ENCODE measurements around the gene THSD7A. TPM values are rescaled to one million over a fixed set of nuclear protein-coding genes. Genes with fewer than 3 reads are reported as not detected.

The THSD7A gene
- total and polyA plus RNA-seq, 7 donors, result 0.06 to 1.4 (median 0.21) TPM

DNA sequence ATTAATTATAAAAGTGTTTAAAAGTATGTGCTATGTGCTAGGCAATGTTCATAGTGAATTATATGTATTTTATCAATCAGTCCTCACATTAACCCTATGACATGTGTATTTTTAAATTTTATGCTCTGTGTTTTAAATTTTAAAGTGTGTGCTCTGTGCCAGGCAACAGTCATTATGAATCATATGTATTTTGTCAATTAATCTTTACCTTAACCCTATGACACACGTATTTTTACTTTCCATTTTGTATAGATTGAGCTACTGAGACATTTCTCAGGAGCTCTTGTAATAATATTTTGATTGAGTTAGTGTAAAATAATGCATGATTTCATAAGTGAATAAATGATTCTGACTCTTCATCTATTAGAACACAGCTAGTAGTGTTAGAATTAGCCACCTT is 117.8 kb downstream of the THSD7A start:
- Histone ChIP-seq H3K9me3 (no peaks in the 10 kb centered on the region), H3K36me3 (ENCODE audit: insufficient read depth in 1 of 2, low read depth in 1 of 2) (no peaks in the 10 kb centered on the region), H3K4me3 (no peak overlapping the region), H3K27ac (no peak overlapping the region), H3K27me3 (ENCODE audit: insufficient read depth in 3 of 3, low read length in 2 of 3) (no peaks in the 10 kb centered on the region), H3K4me1 (no peaks in the 10 kb centered on the region)
- TF ChIP-seq, protein P1, sequence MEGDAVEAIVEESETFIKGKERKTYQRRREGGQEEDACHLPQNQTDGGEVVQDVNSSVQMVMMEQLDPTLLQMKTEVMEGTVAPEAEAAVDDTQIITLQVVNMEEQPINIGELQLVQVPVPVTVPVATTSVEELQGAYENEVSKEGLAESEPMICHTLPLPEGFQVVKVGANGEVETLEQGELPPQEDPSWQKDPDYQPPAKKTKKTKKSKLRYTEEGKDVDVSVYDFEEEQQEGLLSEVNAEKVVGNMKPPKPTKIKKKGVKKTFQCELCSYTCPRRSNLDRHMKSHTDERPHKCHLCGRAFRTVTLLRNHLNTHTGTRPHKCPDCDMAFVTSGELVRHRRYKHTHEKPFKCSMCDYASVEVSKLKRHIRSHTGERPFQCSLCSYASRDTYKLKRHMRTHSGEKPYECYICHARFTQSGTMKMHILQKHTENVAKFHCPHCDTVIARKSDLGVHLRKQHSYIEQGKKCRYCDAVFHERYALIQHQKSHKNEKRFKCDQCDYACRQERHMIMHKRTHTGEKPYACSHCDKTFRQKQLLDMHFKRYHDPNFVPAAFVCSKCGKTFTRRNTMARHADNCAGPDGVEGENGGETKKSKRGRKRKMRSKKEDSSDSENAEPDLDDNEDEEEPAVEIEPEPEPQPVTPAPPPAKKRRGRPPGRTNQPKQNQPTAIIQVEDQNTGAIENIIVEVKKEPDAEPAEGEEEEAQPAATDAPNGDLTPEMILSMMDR (IDR thresholded peaks at IDR 0.05), result no peak
- 38 to 81% (median 73%) methylated on average over 1 of the region's 1 CpG for WGBS, 3 donors
- intact Hi-C loops (cut with DNase I), result no loop called here
- DNase-seq (no peak), ATAC-seq (no peak)

DNA sequence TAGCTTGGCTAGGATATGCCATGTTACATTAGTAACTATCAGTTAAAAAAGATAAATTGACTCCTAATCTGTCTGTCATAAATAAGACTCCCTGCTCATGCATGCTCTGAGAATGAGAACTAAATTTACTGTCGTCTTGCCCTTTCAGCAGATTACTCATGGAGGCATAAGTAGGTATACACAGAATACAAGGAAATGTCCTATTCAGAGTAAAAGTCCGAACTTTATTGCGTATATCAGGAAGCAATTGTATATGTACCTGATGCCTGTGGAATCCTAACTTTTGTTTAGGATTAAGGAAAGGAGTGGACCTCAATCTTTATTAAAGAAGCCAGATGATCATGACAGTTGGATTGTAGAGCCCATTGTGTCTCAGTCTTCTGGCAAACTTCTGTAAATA is 118.6 kb downstream of the THSD7A start:
- TF ChIP-seq, protein P1 (IDR thresholded peaks at IDR 0.05), result no peak
- Histone ChIP-seq H3K27me3 (ENCODE audit: insufficient read depth in 3 of 3, low read length in 2 of 3) (no peaks in the 10 kb centered on the region), H3K27ac (no peak overlapping the region), H3K4me3 (no peak overlapping the region), H3K9me3 (no peaks in the 10 kb centered on the region), H3K4me1 (no peaks in the 10 kb centered on the region), H3K36me3 (ENCODE audit: insufficient read depth in 1 of 2, low read depth in 1 of 2) (no peaks in the 10 kb centered on the region)
- ATAC-seq (no peak), DNase-seq (no peak)
- 54 to 70% (median 68%) methylated on average over 3 of the region's 3 CpGs for WGBS, 3 donors
- intact Hi-C loops (cut with DNase I), result no loop called here

DNA sequence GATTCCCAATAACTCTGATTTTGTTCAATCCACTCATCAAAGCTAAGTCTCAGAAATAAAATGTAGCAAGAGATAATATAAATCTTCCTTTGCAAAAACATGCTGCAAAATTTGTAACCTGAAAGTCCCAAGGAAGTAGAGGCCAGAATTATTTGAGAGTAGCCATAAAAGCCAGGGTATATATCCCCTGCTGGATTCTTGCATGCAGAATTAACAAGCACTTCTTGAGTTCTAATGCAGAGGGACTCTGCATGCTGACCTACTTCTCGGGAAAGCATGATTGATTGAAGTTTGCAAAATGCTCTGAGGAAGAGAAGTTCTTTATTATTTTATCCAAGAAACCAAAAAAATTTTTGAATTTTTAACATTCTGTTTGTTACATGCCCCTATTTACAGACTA is 121.6 kb downstream of the THSD7A start:
- H3K9me3 ChIP-seq, result no peaks in the 10 kb centered on the region
- no peak overlapping the region for H3K4me3 ChIP-seq
- TF ChIP-seq, protein P1 (IDR thresholded peaks at IDR 0.05), result no peak
- intact Hi-C loops (cut with DNase I), result no loop called here
- H3K27me3 ChIP-seq (ENCODE audit: insufficient read depth in 3 of 3, low read length in 2 of 3), result no peaks in the 10 kb centered on the region
- H3K4me1 ChIP-seq, result no peaks in the 10 kb centered on the region
- DNase-seq (no peak), ATAC-seq (no peak)
- H3K36me3 ChIP-seq (ENCODE audit: insufficient read depth in 1 of 2, low read depth in 1 of 2), result no peaks in the 10 kb centered on the region
- 69 to 73% (median 73%) methylated on average over 1 of the region's 1 CpG for WGBS, 3 donors
- H3K27ac ChIP-seq, result no peak overlapping the region

DNA sequence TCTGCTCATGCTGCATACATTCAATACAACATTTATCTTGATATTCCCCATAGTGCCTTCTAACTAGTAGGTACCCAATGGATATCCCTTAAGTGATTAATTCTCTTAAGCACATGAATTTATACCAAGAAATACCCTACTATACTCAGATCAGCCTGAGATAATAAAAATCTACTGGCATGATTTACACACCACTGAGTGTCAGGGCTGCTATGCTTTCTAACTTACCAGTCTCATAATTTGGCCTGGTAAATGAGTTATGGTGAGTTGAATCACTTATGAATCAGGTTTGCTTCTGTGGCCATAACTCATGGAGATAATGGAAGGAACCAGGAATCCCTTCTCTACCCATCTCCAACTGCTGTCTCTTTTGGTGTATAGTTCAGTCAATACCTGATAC is 122.8 kb downstream of the THSD7A start:
- Histone ChIP-seq H3K9me3 (no peaks in the 10 kb centered on the region), H3K4me1 (no peaks in the 10 kb centered on the region), H3K36me3 (ENCODE audit: insufficient read depth in 1 of 2, low read depth in 1 of 2) (no peaks in the 10 kb centered on the region), H3K27ac (no peak overlapping the region), H3K27me3 (ENCODE audit: insufficient read depth in 3 of 3, low read length in 2 of 3) (no peaks in the 10 kb centered on the region), H3K4me3 (no peak overlapping the region)
- TF ChIP-seq, protein P1 (IDR thresholded peaks at IDR 0.05), result no peak
- ATAC-seq (no peak), DNase-seq (no peak)
- intact Hi-C loops (cut with DNase I), result no loop called here

DNA sequence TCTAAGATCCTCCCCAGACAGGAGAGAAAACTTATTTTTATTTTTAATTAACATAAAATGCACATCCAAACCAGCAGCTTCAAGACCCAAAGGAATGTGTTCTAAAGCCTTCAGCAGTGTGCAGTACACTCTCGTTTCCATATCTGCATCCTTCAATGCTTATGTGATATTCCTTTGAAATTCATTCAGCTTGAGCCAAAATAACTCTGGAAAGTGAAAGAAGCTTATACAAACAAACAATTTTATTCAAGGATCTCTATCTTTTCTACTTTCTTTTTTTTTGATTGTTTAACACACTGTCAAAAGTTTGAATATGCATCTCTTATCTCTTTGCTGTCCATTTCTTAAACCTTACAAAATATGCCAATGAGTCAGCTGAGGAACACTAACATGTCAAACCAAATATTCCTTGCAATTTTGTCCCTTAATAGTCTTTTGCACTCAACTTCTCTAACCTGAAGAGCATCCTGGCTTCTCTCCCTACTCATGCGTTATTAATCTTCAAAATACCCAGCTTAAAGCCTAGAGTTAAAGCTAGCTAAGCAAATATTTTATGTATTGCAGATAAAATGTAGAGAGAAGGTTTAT is 124.3 kb downstream of the THSD7A start:
- Histone ChIP-seq H3K4me3 (no peak overlapping the region), H3K27me3 (ENCODE audit: insufficient read depth in 3 of 3, low read length in 2 of 3) (no peaks in the 10 kb centered on the region), H3K27ac (no peak overlapping the region), H3K9me3 (no peaks in the 10 kb centered on the region), H3K4me1 (no peaks in the 10 kb centered on the region), H3K36me3 (ENCODE audit: insufficient read depth in 1 of 2, low read depth in 1 of 2) (no peaks in the 10 kb centered on the region)
- ATAC-seq, result no peak
- 51 to 53% (median 52%) methylated on average over 2 of the region's 2 CpGs for WGBS, 3 donors
- intact Hi-C loops (cut with DNase I), result no loop called here
- TF ChIP-seq, protein P1 (IDR thresholded peaks at IDR 0.05), result no peak
- DNase-seq, result no peak

Measured in psoas muscle (tissue), 8 donors.